Smooth muscle cell of the brain vasculature (primary cell): ENCODE data around the gene AFTPH.

Experiments used
- DNase-seq: peaks from one replicate; pipeline ENCODE4 v3.0.0-alpha.2; 2012; ENCODE audit warnings: low read depth, low spot score

AFTPH gene

DNA sequence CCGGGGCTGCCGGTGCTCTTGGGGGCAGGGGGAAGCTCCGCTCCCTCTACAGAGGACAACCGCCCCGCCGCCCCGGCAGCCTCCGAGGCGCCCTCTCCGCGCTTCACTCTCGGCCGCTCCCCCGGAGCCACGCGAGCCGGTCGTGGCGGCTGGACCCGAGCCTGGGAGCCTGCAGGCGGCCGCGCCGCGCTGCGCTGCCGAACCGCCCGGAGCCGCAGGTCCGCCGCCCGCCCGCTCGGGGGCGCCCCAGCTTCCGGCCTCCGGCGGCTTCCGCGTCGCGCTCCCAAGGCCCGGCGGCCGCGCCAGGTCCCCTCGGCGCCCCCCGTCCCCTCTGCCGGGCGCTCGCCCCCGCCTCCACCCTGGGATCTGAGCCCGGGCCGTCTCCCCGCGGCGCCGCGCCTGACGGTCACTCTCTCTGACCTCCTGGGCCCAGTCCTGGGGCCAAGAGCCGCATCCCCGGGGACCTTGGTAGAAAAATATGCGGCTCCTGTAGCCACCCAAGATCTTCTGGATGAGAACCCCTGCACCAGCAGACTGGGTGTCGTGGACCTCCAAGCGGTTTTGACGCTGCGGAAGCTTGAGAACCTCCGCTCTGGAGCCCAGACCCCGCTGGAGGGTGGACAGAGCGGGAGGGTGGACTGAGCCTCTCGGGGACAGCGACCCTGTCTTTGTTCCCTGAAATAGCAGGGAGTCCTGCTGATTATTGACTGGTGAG is 85.3 kb downstream of the AFTPH start:
- DNase-seq = no peak

DNA sequence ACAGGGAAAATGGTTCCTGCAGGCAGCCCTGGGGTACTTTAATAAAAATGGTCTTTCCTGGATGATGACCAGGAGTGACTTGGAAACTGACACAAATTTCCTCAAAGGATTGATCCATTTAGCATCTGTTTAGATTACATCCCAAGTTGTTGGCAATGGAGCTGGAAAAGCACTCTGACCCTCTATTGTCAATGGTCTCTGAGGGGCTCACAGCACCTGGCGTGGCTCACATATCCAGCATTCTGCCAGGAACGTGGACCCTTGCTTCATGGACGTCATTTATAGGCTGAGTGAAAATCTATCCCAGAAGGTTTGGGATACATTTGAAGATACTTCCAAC is 85.8 kb downstream of the AFTPH start:
- no peak for DNase-seq

DNA sequence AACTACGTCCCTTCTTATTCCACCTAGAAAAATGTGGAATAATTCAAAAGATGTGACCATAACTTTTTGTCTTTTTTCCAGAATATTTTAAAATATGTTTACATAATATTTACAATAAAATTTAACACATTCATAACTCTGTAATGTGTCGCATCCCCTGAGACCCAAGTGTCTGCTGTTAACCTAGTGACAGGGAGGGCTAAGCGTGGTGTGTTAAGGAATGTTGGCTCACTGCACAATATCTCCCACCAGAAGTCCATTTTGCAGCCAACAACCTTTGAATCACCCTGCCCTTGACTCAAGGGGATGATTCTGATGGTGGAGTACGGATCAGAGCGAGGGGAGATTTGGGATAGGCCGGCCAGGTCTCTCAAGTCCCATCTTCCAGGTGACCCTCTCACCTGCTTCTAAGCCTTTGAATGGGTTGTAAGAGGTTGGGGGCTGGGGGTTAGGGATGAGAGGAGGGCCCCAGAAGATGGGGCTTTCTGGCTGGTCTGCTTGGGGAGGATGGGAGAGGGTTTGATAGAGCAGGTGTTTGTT is 86.3 kb downstream of the AFTPH start:
- DNase-seq = no peak

DNA sequence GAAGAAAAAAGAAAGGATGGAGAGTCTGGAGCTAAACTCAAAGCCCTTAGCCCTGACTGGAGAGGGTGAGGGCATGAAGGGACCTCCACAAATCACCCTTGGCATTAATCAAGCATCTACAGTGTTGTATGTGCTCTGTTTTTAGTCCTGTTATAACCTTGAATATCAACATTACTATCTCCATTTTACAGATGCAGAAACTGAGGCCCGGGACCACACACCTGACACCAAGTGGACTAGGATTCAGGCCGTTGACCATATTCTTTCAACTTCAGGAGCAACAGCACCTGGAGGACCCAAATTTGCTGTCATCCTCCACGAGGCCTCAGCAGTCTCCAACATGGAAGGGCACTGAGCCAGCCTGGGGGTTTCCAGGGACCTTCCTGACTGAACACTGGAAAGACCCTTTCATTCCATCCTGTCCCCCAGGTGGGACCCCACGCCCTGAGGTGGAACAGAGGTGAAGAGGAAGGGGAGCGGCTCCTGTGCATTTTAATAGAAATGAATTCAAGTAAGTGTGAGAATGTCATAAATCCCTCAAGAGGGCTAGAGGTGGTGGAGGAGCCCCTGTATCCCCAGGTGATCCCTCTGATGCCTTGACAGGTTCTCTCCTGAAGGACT is 88.6 kb downstream of the AFTPH start:
- DNase-seq = no peak

DNA sequence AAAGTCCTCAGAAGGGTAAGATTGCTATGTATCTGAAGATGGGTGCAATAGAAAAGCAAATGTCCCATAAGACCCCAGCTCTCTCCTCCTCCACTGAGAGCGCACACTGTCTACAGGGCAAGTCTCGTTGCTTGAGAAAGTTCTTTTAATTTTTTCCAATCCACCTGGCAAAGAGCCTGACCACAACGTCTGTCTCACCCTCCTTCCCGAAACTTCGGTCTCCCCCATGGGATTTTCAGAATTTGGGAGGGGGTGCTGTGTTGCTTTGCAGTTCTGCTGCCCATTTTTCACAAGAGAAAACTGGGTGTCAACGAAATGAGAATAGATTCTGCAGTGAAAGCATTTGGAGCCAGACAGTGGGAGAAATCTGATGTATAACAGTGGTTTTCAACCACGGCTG is 89.1 kb downstream of the AFTPH start:
- DNase-seq = no peak

DNA sequence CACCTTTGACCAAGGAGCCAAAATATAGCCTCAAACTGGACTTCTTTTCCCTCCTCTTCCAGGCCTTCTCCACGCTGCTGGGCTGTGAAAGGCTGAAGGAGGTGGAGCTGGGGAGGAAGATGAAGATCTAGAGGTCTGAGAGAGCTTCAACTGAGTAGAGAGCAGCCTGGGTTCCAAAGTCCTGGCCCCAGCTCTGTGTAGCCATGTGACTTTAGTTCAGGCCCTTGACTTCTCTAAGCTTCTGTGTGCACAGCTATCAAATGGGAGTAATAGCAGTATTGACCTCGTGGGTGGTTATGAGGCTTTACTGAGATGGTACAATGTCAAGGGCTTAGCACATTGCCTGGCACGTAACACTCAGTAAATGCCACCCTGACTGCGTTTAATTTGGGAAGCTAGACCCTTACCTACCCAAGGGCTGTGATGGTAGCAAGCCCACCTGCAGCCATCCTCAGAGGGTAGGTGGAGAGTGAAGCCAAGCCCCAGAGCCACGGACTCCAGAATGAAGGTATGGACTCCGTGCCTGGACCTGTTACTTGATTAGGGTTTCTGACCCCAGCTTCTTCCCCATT is 91.2 kb downstream of the AFTPH start:
- no peak for DNase-seq

DNA sequence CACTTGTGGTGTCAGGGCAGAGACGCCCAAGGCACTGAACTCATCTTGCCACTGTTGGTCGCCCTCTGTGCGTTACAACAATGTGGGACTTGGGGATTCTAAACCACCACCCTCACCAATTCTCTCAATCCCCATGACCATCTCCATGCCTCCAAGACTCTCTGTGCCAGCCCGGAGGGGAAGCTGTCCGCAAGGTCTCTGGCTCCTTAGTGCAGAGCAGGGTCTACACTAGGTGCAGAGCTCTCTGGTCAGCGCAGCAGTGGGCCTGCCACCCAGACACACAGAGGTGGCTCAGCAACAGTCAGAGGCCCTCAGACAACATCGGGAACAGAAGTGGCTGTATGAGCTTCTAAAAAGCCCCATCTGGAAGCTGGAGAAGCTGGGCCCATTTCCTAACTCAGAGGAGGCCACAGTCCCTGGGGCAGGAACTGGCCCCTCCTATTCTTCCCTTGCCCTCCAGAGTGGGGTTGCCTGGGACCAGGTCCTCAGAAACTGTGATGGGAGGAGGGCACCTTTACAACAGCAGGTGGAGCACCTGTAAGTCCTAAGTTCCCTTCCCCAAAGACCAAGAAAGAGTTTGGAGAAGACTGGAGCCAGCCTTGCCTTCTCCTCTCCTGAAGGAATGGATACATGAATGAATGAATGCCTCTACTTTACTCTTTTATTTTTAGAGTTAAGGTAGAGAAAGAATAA is 91.9 kb downstream of the AFTPH start:
- no peak for DNase-seq

DNA sequence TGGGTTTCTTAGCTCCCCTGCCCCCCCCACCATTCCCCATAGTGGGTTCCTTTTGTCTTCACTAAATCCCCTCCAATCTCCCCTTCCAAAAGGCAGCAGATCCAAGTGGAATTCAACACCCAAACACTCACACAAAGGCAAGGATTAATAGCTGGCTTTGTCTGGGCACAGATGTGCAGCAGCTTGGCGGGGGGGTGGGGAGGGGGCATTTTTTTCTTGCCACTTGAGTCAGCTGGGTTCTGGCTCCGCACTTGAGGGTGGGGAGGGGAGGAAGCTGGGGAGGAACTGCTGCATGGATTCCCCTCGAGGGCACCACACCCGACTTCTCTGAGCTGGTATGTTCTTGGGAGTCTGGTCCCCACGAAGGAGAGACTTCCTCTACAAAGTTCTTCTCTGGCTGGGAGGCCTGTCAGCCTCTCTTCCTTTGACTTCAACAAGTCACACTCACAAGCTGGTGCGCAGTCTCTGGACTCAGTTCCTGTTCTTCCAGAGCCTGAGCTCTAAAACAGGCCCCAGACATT is 93.6 kb downstream of the AFTPH start:
- DNase-seq = no peak

DNA sequence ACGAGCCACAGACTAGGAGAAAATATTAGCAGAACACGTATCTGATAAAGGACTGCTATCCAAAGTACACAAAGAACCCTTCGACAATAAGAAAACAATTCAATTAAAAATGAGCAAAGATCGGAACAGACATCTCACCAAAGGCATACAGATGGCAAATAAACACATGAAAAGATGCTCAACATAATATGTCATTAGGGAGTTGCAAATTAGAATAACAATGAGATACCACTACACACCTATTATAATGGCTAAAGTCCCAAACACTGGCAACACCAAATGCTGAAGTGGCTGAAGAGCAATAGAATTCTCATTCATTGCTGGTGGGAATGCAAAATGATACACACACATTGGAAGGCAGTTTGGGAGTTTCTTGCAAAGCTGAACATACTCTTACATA is 96.5 kb downstream of the AFTPH start:
- no peak for DNase-seq

DNA sequence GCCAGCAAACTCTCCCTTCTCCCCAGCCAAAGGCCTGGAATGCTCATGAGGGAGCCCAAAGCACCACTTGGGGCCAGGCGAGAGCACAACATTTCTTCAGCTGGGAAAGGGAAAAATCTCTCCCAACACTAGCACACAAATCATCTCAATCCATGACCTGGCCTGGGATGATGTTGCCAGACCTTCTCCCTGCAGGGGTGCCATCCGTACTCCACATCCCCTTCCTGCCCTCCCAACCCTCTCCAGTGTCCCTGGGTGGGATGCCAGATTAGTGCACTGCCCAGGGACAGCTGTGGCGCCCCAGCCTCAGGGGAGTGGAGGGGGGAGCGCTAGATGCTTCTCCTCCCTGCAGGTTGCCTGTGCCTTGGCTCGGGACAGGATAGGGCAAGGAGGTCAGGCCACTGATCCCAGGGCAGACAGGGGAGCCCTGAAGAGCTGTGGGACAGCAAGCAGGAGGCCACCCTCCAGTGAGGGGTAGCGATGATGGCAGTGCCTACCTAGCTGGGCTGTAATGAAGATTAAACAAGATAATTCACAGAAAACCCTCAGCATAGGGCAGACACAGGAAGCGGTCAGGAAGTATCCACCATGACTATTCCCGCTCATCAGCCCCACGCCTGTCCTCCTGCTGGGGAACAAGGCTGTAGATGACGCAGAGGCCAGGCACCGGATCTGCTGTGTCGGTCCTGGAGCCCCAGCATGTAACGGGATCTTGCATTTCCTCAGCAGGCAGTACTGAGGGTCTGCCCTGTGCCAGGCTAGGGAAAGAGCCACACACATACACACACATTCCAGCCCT is 98.5 kb downstream of the AFTPH start:
- DNase-seq = peak; percentile 65

DNA sequence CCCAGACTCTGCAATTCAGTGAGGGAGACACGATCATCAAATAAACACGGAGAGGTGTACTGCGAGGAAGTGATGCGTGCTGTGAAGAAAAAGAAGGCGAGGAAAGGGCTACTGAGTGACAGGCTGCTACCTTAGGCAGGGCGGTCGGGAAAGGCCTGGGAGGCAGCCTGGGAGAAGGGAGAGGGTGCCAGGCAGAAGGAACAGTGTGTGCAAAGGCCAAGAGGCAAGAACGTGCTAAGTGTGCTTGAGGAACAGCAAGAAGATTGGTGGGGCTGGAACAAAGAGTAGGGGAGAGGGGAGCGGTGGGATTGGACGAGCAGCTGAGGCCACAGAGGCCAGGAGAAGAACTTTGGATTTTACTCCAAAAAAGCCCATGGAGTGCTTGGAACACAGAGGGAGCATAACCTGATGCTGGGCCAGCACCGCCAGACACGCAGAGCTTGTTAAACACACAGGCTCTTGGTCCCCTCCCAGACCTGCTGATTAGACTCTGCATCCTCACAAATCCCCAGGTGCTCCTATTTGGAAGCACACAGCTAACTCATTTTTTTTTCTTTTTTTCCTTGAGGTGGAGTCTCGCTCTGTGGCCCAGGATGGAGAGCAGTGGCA is 99.2 kb downstream of the AFTPH start:
- DNase-seq = no peak

DNA sequence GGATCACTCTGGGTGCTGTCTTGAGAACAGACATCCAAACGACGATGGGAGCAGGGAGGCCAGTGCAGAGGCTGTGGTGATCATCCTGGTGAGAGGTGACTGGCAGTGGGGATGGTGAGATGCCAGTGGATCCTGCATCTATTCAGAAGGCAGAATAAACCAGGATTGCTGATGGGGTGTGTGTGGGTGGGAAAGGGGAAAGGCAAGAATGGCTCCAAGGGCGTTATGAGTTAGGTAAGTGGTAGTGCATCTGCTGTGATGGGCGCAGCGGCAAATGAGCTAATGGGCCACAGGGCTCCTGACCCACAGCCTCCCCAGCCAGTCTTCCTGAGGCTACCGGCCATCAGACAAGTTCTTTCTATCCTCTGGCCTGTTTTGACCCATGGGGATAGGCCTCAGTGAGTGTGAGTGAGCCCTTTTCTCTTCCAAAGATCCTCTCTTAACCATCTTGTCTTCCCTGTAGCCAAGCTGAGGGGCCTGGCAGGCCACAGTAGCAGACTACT is 100.0 kb downstream of the AFTPH start:
- DNase-seq = no peak

DNA sequence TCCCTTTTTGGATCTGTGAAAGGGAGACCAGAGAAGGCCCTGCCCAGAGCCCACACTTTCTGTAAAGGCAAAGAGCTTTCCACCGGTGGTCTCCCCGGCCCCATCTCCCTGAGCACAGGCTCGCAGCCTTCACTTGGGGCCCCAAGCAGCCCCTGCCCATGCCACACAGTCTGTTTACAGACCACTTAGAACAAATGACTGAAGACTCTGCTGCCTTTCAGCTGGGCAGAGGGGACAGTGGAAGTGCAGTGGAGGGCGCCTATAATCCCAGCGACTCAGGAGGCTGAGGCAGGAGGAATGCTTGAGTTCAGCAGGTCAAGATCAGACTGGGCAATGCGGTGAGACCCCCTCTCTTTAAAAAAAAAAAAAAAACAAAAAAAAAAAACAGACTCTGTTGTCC is 100.7 kb downstream of the AFTPH start:
- no peak for DNase-seq

DNA sequence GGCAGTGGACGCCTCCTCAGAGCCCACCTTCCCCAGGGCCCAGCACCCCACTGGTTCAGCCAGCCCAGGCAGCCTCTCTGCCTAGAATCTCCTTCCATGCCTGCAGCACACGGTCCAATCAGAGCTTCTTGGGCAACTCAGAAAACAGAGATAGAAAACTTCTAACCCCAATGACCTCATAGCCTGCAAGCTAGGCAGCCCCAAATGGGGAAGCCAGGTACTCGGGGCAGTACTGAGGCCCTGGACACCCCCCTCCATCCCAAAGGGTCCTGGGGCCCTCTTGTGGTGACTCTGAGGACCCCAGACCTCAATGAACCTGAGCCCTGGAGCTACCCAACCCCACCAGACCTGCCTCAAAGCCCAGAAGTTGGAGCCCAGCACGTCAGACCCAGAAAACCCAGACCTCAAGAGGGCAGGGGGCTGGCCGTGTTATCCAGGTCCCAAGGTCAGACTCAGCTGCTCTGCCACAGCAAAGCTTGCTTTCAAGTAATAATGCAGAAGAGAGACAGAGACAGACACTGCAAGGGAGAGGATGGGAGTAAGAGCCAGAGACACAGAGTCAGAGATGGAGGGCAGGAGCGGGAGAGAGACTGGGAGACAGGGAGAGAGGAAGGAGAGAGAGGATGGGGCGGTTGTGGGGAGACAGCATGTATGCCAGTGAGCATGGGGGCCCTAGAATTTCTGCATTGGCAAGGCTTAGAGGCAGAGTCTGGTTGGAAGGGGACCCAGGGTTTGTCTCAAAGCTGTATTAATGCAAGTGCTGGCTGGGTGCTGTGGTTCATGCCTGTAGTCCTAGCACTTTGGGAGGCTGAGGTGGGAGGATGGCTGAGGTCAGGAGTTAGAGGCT is 101.4 kb downstream of the AFTPH start:
- no peak for DNase-seq

DNA sequence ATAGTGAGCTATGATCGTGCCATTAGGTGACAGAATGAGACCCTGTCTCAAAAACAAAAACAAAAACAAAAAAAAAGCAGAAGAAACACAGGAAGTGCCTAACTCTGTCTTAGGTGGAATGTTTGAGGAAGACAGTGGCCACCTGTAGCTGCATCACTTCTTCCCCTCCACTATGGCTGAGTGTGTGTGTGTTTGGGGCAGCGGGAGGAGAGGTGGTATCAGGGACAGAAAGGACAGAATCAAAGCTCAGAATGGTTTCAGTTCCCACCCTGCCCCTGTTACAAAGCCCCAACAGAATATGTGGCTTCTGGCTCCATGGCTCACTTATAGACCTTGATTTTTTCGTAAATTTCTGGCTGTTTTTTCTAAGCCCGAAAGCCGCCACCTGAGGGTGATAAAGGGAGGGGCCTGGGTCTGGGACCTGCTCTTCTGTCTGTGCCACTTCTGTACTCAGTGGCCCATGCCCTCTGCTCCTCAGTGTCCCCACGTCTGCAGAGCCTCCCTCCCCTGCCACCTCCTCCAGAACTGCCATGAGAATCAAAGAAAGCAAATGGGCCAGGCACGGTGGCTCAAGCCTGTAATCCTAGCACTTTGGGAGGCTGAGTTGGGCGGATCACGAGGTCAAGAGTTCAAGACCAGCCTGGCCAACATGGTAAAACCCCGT is 102.2 kb downstream of the AFTPH start:
- no peak for DNase-seq

DNA sequence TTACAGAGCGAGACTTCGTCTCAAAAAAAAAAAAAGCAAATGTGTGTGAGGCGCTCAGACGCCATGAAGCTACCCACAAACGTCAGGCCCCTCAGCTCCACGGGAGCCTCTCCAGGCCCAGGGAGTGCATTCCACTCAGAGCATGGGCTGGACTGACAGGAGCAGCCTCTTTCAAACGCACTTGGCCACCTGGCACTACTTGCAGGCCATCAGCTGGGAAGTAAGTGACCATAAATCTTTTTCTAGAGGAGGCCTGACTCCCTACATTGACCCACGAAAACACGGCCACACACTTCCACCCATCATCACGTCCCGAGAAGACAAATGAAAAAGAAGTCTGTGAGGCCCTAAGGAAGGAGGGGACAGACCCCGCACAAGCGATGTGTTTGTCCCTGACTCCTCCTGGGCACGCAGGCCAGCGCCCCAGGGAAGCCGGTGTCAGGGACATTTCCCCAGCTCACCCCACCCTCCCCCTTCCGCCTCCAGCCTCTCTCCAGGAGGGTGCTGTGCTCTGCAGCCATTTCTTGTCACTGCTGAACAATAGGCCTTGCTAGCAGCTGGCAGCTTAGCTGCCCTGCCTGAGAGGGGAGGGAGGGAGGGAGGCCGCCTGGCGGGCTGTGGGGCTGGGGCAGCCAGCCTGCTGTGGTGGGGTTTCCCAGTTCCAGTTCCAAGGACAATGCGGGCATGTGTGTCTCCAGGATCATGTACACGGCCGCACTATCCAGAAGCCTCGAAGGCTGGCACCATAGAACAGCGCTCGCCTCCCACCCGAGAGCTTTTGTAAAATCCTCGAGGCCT is 103.0 kb downstream of the AFTPH start:
- DNase-seq = no peak

DNA sequence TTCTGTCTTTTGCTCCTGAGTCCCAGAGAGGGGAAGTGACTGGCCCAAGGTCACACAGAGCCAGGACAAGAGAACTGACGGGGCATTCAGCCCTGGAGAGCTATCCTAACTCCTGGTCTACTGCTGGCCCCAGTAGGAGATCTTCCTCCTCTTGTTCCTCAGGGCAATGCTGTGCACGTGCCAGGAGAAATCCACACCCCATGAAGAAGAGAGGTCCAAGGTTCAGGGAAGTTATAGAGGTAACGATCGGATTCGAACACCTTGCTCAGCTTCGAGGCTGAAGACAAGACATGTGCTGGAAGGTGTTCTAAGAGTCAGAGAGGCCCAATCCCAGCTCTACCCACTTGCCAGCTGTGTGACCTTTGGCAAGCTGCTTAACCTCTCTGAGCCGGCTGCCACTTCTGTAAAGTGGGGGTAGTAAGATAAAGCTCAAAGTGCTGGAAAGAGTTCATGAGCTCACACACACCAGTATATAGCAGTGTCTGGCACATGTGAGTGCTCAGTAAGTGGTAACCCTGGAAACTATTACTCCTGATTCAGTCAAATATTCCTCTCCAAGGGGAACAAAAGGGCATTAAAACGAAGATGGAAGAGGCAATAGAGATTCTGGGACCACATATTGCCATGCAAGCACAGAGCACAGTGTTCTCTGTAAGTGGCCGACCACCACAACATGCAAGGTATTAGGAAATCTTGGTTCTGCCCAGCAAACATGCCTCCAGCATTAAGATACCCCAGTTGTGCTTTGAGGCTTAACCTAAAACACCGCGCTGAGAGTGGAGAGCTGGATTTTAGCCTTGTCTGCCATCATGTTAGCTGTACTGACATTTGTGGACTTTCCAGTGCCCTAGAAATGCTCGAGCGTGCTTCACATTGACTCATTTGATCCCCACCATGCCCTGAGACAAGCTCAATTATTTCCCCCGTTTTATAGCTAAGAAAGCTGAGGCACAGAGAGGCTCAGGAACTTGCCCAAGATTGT is 104.0 kb downstream of the AFTPH start:
- DNase-seq = no peak
